Measurements from ENCODE around the gene PRPF19.
A peak's percentile ranks its signal among the peaks of the same experiment; 100 is the strongest.
"Not testable (repeated sequence)": the region's sequence is repeated elsewhere in the genome, so short reads cannot be mapped to it uniquely, and the experiment has no call there.

PRPF19 gene

DNA sequence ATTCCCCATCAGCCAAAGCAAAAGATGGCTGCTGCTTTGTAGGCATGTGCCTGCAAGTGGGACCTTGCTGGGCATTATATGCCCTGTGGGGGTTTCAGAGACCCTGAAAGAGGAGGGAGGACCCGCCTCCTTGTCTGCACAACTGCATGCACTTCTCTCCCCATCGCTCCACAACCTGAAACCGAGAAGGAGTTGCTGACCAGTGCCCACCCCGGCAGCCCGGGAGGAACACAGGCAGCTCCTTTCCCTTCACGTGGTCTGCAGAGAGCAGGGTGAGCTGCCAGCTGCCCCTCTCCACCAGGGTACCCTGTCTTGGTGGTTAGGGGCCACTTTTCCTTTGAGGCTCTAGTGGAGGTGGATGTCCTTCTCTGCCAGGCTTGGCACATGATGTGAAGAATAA is 16.5 kb upstream of the PRPF19 start:
- DNase-seq, result no peak

DNA sequence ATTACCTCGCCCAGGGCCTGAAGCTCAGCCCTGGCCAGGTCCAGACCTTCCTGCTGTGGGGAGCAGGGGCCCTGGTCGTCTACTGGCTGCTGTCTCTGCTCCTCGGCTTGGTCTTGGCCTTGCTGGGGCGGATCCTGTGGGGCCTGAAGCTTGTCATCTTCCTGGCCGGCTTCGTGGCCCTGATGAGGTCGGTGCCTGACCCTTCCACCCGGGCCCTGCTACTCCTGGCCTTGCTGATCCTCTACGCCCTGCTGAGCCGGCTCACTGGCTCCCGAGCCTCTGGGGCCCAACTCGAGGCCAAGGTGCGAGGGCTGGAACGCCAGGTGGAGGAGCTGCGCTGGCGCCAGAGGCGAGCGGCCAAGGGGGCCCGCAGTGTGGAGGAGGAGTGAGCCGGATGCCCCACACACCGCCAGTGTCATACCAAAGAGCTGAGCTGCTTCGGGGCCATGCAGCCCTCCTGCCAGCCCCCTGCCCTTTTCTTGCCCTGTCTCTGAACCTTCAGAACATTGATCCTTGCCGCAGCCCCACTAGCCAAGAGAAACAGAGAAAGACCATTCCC is 15.5 kb upstream of the PRPF19 start:
- DNase-seq, result no peak

DNA sequence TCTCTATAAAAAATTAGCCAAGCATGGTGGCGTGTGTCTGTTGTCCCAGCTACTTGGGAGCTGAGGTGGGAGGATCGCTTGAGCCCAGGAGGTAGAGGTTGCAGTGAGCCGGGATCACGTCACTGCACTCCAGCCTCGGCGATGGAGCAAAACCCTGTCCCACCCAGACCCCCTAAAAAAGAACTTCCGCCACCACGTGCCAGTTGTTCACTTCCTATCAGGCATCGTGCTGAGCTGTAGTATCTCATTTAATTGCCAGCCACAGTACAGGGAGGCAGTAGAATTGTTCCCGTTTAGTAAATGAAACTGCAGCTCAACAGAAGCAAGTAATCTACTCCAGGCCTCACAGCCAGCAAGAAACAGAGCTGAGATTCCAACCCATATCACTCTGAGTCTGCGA is 14.9 kb upstream of the PRPF19 start:
- no peak for DNase-seq

DNA sequence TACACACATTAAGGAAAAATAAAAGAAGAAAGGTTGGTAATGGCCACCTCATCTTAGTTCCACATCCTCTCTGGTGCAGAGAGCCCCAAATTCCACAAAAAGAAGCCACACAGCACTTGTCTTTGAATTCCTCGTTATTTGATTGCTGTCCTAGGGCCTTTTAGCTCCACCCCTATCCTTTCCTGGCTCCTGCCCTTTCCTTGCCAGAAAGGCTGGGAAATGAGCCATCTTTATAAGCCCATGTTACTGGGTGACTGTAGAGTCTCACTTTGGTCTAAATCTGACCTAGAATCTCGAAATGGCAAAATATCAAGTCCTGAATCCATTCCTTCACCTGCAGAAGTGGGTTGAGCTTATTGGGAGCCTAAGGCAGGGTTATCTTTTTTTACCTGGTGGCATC is 13.6 kb upstream of the PRPF19 start:
- no peak for DNase-seq

DNA sequence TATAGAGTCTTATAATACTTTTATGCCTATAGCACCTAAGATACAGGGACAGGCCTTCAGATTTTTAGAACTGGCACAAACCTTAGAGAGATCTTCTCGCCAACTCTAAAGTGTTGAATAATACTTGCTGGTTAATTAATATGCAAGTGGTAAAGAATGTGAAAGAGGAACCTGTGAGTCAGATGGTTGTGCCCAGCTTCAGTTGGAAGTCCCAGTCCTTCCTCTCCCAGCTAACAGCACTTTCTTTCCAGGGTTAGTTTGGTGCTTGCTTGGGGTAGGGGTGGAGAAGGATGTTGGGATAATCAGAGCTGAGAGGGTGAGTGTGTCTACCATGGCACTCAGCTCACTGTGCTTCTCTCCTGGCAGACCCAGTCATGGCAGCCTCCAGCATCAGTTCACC is 12.9 kb upstream of the PRPF19 start:
- DNase-seq, result no peak

DNA sequence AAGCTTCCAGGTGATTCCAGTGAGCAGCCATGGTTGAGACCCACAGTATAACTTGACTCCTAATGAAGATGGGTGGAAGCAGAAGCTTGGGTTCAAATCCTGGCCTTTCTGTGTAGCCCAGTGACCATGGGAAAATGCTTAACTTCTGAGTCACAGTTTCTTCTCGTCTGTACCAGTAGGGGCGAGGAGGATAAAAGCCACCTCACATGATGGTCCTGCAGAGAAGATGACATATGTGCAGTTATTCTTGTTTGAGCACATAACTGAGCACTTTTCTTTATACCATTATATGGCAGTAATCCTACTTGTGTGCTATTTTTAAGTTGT is 12.5 kb upstream of the PRPF19 start:
- no peak for DNase-seq

DNA sequence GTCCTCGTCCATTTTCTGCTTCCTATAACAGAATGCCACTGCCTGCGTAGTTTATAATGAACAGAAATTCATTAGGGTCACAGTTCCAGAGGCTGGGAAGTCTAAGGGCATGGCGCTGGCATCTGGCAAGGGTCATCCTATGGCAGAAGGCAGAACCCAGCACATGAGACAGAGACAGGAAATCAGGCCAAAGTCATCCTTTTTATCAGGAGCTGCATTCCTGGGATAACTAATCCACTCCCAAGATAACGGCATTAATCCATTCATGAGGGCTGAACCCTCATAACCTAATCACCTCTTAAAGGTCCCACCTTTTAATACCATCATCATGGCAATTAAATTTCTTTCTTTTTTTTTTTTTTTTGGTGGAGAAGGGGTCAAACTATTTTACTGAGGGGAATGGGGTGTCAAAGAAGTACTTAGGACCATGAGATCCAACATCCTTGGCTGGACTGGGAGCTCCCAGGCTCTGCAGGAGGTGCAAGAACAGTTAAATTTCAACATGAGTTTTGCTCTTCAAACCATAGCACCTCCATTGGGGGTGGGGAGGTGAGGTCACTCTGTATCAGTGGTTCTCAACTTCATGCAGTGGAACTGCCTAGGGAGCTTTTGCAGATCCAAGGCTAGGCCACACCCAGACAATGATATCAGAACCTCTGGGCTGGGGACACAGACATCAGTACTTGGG is 12.0 kb upstream of the PRPF19 start:
- no peak for DNase-seq

DNA sequence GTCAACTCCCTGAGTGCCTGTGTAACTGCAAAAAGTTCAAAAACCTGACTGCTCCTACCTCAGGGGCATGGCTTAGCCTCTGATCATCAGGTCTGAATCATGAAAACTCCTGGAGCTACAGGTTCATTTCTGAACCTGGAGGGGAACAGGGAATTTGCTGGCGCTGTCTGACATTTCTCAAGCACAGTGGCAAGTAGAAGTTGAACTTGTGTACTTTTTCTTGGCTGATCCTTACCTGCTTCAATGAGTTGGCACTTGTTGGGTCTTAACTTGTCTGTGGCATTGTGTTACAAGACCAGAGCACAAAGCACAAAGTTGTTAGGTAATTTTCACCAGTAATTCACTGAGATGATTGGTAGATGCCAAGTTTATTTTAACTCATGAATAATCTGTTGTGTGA is 10.9 kb upstream of the PRPF19 start:
- no peak for DNase-seq

DNA sequence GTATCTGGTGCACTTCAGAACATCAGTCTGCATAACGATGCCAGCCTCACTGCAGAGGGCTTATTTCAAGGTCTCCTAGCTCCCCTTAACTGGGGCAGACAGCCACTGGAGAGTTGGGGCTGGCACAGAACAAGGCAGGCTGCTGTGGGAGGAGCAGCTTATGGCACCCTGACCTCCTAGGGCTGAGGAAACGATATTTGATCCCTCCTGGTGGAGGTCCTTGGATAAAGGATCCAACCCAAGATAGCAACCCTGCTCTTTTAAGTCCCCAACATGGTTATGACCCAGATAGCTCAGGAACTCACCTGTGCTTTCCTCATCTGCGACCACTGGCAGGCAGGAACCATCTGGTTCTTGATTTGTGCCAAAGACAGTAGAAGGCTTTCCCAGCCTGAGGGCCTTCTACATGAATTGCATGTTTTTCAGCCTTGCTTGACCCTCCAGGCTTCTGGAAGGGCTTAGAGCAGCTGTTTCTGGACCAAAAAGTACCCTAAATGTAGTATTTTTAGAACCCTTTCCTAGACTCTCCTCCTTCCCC is 10.4 kb upstream of the PRPF19 start:
- DNase-seq, result no peak

DNA sequence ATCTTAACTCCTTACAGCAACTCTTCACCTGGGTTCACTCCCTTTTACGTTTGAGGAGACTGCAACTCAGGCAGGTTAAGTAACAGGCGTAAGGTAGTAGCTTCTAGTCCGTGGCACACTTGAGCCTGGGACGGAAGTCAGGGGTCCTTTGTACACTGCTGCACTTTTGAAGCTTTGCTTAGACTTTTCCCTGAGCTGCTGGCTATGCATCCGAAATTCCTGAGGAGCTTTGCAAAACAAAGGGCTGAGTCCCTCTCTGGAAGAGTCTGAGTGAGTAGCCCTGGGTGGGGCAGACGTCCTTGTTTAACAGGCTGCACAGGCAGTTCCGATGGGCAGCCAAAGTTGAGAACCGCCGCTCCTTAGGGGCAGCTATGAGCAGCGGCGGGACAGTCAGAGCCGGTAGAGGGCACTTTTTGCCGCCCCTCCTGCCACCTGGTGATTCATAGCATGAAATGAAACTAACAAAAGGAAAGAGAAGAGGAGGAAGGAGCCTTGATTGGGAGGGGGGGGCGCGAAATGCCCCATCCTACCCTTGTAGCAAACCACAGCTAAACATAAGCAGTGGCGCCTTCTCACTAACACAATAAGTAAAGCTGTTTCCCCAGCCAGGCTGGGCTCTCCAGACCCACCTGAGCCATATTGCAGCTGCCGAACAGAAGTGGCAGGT is 9.0 kb upstream of the PRPF19 start:
- peak; percentile 85 for DNase-seq

DNA sequence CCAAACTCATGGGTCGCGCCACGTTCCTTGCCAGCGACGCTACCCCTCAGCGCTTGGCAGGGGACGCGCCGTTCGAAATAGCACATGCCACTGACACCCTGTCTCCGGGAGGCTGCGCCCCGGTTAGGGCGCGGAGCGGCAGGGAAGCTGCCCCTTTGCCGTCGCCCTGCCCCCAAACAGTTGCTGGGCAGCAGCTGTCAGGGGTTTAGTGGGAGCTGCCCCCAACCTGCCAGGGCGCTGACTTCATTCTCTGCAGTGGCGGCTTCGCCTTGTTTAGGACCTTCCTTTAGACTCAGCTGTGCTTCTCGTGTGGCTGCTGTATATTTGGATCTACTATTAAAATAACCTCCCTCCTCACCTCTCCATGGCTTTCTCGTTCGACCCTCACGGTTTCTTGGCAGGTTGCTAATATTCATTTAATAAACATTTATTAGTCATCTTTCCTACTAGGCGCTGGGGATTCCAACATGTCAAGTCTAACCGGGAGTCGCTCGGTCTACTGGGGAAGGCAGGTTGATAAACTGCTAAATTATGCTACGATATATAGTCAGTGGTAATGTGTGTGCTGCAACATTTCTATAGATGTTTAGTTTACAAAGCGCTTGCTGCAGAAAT is 8.4 kb upstream of the PRPF19 start:
- DNase-seq, result peak; percentile 53

DNA sequence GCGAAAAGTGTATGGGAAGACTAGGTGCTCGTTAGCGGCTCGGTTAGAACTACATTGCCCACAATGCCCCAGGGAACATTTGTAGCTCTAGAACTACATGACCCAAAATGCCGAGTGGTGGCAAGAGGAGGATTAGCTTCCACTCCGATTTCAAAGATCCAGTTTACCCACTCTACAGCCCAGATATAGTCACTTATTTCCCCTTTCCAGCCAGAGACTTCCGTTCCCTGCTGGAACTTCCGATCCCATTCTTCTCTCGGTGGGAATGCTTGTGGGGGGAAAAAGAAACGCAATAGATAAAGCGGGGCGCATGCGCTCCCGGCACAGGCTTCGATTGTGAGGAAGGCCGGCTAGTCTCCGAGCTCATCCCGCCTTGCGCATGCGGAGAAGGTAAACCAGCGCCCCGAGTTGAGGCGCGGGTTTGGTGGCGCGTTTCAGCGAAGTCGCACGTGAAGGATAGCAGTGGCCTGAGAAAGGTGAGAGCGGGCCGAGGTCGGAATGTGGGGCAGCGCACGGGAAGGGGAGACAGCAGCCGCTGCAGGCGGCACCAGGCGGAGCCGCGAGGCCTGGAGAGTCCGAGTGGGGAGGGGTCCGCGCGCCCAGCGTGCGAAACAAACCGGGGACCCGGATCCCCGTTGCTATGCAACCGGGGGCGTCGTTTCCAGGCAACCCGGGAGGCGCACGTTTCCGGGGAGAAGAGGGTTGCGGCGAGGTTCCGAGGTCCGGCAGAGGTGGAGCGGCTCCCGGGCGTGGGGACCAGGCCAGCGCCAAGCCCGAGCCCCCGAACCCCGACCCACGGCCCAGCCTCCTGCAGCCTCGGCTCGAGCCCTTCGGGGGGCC is 7.6 kb upstream of the PRPF19 start, which contains the start of gene TMEM109:
Gene TMEM109 (plus strand): TSS at position 366 of the 840 bp plus-strand sequence. CDS start 5,536 bp downstream, outside the sequence.
- peak; percentile 89 for DNase-seq

DNA sequence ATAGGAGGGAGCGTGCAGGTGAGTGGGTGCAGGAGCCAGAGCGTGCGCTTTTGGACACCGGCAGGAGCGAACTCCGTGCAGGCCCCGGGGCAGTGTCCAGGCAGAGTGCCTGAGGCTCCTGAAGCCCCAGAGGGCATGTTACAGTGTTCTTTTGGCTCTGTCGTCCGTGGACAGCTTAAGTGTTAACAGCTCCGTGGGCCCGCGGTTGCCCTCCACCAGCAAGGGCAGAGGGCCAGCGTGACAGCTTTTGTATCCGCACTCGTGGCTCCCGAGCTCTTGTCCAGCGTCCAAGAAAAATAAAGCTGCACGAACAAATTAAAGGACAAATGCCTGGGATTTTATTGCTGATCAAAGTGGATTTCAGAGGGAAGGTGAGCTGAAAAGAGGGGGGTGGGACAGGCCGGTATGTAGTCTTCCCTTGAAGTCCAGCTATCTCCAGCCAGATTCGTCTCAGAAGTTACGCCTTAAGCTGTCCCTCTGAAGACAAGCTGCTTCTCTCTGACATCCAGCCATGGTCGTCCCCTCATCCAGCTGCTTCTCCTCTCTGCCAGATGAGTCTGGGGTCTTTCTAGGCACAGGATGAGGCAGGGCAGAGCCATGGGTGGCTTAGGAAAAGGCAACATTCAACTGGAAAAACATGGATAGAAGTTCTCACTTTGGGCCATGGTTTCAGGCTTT is 6.6 kb upstream of the PRPF19 start:
- DNase-seq, result no peak

DNA sequence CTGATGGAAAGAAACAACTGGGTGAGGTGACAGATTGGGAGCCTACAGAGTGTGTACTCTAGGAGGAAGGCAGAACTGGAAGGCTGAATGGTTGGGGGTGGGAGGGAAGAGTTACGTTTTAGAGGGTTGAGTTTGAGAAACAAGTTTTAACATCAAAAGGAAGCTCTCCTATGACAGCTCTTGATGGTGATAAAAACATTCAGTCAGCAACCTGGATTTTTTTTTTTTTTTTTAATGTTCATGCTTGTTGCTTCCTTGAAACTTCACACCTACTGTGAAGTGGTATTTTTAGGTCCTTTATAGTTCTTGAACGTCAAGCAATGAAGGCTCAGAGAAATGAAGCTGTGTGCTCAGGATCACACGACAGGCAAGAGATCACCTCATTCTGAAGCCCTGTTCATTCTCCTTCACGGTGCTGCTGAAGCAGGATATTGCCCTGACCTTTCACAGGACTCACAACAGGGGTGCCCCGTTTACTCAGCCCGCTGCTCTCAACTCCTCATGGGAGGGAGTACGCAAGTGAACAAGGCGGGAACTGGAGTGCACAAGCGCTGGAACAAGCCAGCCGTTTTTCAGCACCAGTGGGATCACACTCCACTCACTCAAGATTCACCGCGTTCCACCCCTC is 6.0 kb upstream of the PRPF19 start:
- no peak for DNase-seq

DNA sequence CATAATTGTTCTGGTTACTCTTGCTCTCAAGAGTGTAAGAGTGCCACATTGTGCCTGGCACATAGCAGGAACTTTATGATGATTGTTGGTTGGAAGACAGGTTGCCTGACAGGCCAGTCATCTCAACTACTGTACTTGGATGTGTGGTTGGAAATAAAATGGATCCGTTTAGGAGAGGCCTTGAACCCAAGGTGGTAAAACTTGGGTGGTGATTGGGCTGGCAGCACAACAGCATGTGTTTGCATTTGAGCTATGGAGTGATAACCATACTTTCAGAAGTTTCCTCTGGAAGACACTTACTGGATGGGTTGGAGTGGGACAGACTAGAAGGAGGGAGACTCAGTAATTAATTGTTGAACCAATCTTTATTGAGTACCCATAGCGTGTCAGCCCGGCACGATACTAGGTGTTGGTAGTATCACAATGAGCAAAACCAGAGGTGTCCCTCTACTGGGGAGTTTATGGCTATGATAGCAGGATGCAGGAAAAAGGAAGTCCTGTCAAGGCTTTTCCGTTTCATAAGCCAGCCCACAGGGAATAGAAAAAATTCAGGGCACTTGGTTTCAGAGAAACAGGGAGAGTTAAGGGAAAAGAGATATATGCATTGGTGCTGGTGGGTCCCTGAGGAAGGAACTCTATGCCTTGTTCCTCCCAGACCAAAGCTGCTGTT is 4.5 kb upstream of the PRPF19 start:
- DNase-seq, result no peak

DNA sequence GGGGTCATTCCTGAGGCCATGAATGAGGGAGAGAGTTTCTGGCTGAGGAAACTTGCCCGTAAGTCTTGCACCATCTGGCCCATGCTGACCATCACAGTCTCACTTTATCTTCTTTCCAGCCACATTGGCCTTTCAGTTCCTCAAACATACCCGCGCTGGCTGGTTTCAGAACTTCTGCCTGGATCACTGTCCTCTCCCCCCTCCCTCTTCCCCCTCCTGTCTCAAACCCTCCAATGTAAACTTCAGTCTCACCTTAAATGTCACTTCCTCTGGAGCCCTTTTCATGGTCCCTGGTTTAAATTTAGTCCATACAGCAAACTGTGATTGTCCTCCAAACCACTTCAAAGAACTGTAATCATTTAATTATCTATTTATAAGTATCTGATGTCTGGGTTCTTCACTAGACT is 3.9 kb upstream of the PRPF19 start:
- peak; percentile 90 for DNase-seq

DNA sequence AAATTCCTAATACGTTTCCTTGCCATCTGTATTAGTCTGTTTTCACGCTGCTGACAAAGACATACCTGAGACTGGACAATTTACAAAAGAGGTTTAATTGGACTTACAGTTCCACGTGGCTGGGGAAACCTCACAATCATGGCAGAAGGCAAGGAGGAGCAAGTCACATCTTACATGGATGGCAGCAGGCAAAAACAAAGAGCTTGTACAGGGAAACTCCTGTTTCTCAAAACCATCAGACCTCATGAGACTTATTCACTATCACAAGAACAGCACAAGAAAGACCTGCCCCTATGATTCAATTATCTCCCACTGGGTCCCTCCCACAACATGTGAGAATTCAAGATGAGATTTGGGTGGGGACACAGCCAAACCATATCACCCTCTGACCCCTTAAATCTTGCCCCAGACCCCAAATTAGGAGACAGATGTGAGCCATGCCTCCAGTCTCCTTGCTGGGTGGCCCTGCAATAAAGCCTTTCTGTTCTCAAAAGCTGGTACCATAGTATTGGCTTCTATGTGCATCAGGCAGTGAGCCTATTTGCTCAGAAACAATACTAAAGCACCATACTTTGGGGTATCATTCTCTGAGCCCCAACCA is 3.4 kb upstream of the PRPF19 start:
- not testable (repeated sequence) for DNase-seq

DNA sequence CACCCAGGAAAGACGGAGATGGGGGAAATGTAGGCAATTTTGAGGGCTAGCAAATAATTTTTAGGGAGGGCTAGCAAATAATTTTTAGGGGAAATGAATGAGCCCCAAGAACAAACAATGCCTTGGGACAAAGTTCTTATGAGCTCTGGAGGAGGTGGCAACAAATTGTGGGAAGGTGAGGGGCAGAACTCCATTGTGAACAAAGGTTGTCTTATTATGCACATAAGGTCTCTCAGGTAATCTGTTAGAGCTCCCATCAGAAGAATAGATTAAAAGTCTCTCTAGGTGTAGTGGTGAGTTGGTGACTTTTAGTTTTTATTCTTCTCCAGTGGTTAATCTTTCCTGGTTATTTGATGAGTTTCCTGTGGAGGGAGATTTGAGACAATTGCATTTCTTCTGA is 2.4 kb upstream of the PRPF19 start:
- no peak for DNase-seq

DNA sequence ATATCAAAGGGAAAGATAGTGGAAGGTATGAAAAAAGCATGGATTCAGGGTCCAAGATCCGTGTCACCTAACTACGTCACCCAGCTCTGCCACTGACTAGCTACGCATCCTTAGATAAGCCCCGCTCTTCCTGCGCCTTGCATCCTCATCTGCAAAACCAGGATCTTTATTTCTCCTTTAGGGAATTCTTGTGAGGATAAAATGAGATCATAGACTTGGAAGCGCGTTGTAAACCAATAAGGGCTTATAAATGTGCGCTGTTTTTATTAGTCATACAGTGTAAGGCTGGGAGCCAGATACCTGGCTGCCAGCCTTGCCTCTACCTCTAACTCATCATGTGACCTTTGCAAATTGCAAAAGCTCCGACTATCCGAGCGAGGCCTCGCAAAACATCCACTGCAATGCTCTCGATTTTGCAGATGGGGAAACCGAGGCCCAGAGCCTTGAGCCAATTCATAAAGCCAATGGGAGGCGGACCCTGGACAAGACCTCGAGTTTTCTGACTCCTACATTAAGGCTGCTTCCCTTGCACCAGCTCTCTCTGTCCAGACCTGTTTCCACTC is 753 bp downstream of the PRPF19 start:
- DNase-seq, result peak; percentile 16

DNA sequence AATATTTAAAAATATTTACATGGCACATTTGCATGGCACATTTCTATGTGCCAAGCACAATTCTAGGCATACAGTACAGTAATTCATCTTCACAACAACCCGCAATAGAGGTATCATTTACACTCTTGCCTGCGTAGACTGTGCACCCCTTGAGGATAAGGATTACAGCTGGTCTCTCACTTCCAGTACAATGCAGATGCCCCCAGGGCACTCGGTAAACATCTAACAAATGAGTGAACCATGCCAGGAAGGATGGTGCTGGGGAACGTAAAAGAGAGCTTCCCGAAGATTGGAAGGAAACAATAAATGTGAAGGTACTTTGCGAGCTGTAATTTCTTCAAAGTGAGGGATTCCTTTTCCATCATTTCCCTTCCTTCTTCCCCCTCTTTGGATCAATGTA is 1.3 kb downstream of the PRPF19 start:
- no peak for DNase-seq
